GM19467 (cell line): ENCODE data around the gene OR6N2.

Source experiments
- ATAC-seq: cut with Tn5 transposase; IDR thresholded peaks from one replicate; pipeline ENCODE4 v1.9.1; 2021; ENCODE audit warnings: mild to moderate bottlenecking, moderate library complexity; ENCODE audit not compliant: unreplicated experiment

Gene OR6N2, protein sequence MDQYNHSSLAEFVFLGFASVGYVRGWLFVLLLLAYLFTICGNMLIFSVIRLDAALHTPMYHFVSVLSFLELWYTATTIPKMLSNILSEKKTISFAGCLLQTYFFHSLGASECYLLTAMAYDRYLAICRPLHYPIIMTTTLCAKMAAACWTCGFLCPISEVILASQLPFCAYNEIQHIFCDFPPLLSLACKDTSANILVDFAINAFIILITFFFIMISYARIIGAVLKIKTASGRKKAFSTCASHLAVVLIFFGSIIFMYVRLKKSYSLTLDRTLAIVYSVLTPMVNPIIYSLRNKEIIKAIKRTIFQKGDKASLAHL

DNA sequence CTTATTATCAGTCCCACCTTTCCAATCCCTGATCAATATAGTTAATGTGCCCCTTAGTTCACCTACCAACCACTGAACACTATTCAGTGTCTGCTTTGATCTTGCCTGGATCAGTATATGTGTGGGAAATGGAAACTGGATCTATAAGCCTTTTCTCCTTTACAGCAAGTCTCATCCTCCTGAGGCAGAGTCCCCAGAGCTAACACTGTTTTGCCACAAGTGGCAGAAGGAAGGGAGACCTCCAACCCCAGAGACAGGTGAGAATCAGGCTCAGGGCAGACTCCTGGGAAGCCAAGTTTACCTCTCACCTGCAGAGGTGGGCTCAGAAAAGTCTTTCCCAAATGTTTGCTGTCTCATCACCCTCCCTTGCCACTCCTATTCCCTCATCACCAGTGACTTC, at the start of gene OR6N2:
Gene OR6N2, minus strand, starts transcription at position 101 of the 400 bp plus-strand sequence. CDS start 3,569 bp downstream, outside the sequence.
- ATAC-seq: no peak

DNA sequence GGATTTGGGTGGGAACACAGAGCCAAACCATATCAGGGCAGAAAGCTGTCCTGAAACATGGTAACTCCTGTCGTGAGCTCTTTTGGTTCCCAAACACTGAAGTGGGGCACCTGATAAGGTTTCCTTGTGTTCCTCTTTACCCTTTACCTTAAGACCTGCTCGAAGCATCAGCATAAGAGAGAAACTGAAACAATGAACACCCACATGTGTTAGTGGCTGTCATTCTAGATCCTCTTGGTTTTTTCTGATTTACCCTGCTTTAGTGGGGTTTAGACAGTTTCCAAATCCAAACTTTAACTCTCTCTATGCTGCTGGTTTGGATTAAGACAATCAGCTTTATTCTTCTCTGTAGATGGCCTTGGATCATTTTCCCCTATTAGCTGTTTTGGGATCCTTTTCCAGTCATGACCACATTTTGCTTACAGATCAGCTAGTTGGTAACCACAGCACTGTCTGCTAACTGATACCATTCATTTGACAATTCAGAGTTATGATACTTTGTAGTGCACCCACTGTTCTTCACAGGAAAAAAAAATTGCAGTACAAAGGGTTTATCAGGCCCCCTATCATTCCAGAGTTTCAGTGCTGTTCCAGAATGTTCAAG, 49.2 kb upstream of the OR6N2 start:
- ATAC-seq: peak; percentile 40

DNA sequence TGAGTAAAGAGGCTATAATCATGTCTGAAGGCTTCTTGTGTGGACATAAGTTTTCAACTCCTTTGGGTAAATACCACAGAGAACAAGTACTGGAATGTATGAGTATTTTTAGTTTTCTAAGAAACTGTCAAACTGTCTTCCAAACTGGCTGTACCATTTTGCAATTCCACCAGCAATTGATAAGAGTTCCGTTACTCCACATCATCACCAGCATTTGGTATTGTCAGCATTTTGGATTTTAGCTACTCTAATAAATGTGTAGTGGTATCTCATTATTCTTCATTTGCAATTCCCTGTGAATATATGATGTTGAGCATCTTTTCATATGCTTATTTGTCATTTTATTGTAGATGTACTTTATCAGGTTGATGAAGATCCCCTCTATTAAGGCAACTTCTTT, 40.7 kb upstream of the OR6N2 start:
- ATAC-seq: no peak

DNA sequence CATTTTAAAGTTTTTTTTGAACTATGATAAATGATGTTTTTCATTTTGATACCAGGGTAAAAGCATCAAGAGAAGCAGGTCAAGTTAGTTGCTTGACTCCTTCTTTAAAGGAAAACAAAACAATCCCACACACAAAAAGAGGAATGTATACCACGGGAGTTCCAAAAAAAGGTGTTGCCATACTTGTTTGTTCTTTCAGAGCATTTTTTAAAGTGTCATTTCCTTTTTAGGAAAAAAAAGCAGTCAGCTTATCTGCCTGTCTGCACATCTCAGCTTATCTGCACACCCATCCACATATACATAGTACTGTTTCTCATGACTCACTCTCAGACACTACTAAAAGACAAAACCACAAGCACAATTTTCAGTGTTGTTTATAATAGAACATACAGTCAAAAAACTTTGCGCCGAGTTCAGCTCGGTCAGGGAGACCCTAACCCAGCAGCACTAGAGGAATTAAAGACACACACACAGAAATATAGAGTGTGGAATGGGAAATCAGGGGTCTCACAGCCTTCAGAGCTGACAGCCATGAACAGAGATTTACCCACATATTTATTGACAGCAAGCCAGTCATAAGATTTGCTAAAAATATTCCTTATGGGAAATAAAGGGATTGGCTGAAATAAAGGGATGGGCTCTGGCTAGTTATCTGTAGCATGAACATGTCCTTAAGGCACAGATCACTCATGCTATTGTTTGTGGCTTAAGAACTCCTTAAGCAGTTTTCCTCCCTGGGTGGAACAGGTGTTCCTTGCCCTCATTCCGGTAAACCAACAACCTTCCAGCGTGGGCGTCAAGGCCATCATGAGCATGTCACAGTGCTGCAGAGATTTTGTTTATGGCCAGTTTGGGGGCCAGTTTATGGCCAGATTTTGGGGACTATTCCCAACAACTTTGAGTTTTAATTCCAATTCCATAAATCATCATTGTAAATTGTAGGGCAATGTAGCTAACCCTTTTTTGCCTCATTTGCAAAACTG, 38.7 kb upstream of the OR6N2 start:
- ATAC-seq: no peak

DNA sequence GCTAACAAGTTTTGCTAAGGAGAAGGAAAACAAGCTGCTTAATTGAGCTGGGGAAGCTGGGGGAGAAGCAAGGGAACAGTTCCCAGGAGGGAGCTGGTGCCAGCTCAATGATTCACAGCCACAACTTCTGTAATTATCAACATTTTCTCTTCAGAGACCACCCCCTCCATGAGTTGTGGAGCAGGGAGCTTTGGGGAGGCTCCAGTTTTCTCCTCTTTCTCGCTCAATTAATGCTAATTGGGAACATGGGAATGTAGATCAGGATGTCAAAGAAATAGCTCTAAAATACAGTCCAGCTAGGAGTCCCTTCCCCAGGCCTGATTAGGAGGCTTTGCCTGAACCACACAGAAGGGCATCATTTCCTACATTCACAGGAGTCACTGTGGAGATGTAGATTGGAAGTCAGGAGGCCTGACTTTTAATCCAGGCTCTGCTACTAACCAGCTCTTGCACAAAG, 38.0 kb upstream of the OR6N2 start:
- no peak for ATAC-seq

DNA sequence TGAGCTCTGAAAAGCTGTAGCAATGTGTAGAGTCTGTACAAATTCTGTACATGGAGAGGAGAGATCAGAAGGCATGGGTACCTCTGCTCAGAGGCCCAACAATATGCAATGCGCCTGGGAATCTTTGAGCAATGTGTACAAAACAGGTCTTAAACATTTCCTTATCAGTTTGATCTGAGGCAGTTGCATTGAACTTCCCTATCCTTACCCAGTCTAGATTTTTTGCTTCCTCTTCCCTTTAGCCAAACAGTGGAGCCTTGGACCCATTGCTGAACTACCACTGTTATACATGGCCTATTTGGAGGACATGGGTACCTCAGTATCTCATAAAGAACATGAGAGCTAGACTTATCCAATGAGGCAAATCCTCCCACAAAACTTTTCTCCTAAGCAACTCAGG, 37.6 kb upstream of the OR6N2 start:
- no peak for ATAC-seq

DNA sequence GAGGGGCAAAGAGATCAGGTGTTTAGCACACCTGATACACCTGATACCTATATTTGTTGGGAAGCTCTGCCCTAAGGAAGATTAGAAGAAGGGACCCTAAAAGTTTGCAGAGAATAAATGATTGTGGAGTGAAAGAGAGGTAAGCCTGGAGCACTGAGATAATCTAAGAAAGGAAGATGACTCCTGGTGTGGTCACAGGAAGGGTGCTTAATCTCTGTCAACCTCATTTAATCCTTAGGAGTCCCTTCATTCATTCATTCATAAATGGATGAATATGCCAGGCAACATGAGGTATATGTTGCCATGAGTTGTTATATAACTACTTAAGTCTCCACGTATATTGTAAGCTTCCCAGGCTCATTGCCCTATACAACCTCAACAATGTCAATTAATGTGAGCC, 34.0 kb upstream of the OR6N2 start:
- no peak for ATAC-seq

DNA sequence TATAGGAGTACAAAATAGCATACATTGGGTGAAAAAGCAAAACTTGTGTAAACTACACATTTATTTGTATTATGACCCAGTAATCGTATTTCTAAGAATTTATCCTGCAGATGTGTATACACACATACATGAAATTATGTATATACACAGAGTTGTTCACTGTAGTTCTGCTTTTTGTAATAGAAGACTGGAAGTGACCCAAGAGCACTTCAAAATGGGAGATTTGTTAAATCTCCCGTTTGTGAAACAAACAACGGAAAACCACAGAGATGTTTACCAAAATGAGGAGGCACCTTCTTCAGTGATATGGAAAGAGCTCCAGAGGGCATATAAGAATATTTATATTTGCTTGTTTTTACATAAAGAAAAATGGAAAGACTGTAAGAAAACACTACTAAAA, 32.2 kb upstream of the OR6N2 start:
- ATAC-seq: no peak

DNA sequence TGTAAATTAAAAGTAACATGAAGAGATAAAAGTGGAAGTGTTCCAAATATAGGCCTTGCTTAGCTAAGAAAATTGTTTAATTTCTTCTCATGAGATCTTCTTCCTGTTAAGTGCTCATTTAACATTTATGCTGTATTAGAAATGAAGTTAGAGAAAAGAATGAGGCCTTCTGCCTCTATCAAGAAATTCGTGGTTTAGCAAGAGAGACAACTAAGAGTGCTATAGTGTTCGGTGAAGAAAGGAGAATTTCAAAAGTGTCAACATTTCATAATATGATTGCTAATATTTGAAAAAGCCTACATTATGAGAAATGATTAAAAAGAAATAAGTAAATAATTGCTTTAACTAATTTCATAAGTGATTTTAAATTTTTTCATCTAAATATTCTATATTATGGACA, 31.3 kb upstream of the OR6N2 start:
- ATAC-seq: no peak

DNA sequence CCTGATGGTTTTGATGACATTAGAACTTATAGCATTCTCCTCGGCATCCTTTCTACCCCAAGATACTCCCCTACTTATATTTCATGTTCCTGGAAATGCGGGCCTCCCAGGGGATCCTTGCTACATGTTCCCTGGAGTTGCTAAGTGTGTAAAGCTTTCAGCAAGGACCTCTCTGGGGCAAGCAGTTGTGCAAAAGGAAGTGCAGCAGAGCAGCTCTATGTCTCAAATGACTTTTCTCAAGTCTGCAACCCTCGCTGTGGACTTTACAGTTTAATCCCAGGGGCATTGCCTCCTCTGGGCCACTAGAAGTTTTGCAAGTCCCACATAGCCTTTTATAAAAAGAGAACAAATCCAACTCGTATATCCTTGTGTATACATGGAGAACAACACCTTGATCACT, 29.3 kb upstream of the OR6N2 start:
- ATAC-seq: no peak

DNA sequence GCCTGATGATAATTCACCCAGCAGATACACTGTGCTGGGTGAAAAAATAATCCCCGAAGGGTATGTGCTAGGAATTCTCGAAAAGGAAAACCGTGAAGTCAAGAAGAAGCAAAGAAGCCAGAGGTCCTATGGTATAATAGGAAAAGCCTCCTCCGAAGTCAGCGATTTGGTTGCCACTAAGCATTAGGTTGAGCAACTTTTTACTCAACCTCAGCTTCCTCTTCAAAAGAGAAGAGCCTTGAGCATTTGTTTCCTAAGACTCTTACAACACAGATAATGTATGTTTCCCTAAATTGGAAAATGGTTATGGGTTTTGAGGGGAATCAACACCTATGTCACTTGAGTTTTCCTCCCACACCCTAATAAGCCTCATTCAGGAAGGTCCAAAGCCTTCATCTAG, 28.9 kb upstream of the OR6N2 start:
- no peak for ATAC-seq

DNA sequence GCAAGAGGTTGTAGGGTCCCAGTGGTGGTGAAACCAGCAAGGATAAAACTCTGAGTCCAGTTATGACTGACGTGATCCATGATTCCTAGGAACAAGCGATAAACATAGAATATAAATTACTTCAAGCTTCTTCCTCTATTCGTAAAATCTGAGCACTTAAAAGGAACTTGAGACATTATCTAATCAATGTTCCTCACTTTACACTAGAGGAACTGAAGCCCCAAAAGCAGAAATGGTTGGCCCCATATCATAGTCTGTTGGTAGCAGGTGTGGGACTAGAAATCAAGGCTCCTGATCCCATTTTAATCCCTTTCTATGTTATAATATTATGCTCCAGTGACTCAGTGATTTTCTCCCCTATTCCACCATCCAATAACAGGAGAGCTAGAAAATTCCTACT, 28.3 kb upstream of the OR6N2 start:
- no peak for ATAC-seq

DNA sequence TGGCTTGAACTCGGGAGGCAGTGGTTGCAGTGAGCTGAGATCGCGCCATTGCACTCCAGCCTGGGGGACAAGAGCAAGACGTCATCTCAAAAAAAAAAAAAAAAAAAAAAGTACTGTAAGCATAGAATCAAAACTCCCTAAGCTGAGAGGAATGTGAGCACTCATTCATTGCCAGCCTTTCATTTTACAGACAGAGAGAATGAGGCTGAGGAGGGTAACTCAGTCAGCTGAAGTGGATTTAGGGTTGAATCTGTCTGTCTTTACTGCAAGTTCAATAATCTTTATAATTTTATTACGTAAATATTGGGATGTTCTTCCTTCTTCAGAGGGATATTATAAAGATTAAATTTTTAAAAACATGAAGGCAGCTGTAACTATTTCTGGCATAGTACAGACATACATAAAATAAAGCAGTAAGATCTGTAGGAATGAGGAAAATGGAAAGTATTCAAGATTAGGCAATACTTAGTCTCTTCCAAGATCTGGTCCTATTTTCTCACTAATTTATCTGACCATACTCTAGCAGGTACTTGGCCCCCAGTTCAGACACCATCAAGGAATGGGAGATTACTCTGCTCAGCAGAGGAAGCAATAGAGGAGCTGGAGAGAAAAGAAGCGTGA, 26.0 kb upstream of the OR6N2 start:
- no peak for ATAC-seq

DNA sequence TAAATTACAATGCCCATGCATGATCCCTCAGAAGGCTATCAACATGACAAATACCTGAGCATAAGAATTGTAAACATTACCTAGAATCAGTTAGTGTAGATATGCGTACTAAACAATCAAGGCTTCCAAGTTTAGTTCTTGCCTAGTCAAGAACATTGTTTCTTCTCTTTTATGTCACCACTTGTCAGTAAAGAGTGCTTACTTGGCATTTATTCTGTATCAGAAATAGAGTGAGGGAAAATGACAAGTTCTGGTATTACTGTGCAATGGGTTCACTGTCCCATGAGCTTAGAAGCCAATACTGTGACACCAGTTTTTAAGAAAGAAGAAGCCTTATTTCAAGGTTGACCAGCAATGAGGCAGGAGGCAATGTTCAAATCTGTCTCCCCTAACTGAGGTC, 22.7 kb upstream of the OR6N2 start:
- ATAC-seq: no peak

DNA sequence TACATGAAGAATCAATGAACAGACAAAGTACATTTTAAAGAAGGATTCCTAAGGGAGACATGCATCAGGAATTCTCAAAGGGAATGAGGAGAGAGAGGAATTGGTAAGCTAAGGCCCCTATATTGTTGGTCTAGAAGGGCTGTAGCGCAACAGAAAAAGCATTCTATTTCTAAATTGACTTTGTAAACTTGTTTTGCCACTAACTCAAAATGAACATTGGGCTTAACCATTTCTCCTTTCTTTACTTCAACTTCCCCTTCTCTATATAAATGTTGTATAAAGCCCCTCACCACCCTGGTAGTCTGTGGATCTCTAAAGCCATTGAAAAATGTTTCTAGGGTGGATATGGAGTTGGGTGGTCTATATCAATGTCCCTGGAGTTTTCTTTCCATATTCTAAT, 20.4 kb upstream of the OR6N2 start:
- ATAC-seq: no peak

DNA sequence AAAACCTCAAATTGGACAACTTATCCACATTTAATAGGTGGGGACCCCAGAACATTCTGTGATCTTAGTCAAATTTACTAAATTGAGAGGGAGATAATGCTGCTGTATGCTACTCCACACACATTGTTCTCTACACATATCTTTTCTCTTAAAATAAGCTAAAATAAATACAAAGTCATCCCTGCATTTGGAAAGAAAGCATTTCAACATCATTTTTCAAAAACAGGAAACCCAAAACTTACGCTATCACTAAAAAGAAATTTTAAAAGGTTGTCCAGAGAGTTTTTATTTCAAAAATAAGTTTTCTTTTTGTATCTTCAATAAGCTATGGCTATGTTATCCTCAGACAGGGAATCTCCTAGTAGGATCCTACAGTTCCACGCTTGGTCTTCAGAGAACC, 19.5 kb upstream of the OR6N2 start:
- no peak for ATAC-seq

DNA sequence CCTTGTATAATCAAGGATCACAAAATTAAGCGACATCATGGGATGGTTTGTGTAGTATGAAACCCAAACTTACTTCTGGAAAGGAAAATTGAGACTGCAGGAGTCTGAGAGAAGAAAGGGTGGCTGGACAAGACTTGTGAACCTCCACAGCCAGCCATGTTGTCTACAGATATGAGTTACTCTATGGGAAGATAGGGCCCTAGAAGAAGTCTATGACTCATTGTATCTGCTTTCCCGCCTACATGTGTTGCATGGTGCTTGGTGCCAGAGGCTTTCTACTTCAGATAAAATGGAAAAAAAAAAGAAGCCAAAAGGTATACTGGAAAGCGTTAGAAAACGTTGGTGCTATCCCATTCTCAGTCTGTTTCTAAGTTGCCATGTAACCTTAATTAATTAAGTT, 18.7 kb upstream of the OR6N2 start:
- no peak for ATAC-seq

DNA sequence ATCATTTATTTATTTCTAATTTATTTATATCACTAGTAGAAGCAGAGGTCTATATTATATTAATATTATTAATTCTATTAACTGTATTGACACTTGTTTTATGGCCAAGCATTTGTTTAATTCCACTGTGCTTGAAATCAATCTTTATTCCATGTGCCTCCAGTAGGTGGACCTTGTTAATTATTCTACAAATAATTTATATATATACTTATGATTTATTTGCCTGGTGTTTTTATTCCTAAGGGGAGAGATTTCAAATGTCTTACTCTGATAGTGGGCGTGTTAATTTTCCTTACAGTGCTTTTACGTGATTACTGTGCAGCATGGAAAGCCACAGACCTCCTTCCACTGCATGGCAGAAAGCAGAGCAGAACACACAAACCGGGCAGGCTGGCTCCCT, 17.5 kb upstream of the OR6N2 start:
- ATAC-seq: no peak

DNA sequence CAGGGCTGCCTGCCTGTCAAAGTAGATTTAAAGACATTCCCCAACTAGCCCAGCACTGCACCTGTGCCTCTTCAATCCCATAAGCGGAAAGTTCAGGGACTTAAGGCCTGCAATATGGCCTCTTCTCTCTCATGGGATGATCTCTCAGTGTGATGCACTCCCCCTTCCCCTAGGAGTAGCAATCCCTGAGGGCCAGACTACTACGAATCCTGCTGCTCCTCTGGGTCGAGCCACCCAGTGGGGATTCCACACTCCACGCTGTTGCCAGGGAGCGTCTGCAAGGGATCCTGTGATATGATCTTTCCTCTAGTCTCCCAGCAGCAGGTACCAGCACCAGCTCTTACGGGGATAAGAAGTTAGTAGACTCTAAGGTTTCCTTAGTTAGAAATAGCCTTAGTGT, 13.2 kb upstream of the OR6N2 start:
- ATAC-seq: no peak

DNA sequence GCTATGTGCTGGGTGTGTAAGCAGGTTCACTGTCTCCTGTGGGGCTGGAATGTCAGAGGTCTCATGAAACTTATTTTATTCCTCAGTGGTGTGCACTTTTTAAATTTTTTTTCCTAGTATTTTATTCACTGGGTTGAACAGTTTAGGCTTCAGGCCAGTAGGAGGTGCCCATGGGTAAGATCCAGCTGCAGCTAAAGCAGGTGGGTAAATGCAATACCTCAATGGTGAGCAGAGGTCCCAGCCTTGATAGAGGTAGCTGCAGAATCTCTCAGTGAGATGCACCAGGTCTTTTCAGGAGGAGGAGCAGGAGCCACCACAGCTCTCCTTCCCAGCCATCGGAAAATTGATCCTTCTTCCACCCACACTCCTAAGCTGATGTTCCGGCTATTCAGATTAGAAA, 12.6 kb upstream of the OR6N2 start:
- ATAC-seq: no peak
